GM19452 (cell line): ENCODE results near the gene CERS4.

Experiments used
- ATAC-seq: cut with Tn5 transposase; IDR thresholded peaks from one replicate; pipeline ENCODE4 v1.9.1; 2021; ENCODE audit not compliant: unreplicated experiment

Gene CERS4

GRCh38 chr19:8311461-8312260 is 102.5 kb downstream of the CERS4 start:
- no peak for ATAC-seq
